Measurements from ENCODE around the gene POU2F2. TPM values are rescaled to one million over a fixed set of nuclear protein-coding genes. Genes with fewer than 3 reads are reported as not detected.

The POU2F2 gene
- total and polyA plus RNA-seq, 11 donors = 0.16 to 10.1 (median 0.61) TPM

DNA sequence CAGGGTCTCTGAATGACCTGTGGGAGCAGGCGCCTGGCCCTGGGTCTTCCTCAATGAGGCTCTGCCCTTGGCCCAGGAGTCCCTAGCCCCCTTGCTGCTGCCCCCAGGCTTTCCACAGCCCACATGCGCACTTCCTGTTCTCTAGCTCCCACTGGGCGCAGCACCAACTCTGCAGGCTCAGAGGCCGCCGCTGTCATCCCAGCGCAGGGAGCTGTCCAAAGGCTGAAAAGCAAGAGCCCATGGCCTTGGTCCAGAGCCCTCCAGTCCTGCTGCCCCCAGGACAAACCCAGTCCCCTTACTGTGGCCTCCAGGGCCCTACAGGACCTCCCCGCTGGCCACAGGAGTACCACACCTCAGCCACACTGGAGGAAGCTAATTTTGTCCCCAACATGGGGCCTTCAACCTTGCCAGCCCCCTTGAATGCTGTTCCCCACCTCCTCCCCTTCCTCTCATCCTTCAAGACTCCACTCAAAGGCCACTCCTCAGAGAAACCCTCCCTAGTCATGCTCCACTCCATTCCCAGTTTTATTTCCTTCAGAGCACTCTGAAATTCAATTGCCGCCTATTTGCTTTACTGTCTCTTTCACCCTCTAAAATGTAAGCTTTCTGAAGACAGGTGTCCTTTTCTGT, 8.0 kb upstream of the POU2F2 start:
- no peaks in the 10 kb centered on the region for H3K9me3 ChIP-seq
- intact Hi-C loops (cut with DNase I) = loop anchor here in 1 of 10 donors (2.0 kb wide), 1 partner anchor 45 kb away; no protein-coding TSS in a partner anchor
- H3K4me3 ChIP-seq = no peak overlapping the region
- peaks cover 0 to 24% (median 0%) of the 10 kb centered on the region in 9 donors for H3K27me3 ChIP-seq
- DNase-seq = peak; percentile 56 to 79 (median 69)
- H3K27ac ChIP-seq = no peak overlapping the region
- no peaks in the 10 kb centered on the region for H3K4me1 ChIP-seq
- H3K36me3 ChIP-seq = no peaks in the 10 kb centered on the region
- WGBS, 4 donors = 10 to 20% (median 11%) methylated on average over 5 to 8 of the region's 8 CpGs
- peak; percentile 72 to 91 (median 86) for ATAC-seq
- TF ChIP-seq POLR2A (IDR thresholded peaks at IDR 0.05) = no peak
- TF ChIP-seq, protein P1, sequence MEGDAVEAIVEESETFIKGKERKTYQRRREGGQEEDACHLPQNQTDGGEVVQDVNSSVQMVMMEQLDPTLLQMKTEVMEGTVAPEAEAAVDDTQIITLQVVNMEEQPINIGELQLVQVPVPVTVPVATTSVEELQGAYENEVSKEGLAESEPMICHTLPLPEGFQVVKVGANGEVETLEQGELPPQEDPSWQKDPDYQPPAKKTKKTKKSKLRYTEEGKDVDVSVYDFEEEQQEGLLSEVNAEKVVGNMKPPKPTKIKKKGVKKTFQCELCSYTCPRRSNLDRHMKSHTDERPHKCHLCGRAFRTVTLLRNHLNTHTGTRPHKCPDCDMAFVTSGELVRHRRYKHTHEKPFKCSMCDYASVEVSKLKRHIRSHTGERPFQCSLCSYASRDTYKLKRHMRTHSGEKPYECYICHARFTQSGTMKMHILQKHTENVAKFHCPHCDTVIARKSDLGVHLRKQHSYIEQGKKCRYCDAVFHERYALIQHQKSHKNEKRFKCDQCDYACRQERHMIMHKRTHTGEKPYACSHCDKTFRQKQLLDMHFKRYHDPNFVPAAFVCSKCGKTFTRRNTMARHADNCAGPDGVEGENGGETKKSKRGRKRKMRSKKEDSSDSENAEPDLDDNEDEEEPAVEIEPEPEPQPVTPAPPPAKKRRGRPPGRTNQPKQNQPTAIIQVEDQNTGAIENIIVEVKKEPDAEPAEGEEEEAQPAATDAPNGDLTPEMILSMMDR (IDR thresholded peaks at IDR 0.05) = no peak

DNA sequence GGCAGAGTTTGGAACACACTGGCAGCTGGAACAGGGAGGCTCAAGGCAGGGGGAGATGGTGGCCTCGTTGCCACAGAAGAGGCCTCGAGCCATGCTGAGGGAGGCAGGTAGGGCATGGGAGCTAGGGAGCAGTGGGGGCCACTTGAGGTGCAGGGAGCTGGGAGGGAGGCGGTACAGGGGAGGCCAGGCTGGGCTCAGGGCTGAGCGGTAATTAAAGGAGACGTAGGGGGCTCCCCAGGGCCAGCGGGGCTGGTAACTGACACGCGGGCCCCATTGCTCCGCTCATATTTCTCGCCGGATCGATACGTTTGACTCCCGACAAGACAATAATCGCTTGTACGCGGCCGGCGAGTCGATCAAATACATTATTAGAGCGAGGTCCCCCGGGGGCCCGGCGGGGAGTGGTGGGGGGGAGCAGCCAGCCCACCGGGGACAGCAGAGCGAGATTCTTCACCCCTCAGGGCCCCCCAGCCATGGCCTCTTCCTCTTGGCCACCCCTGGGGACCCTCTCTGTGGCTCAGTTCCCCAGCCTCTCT, 2.4 kb upstream of the POU2F2 start:
- Histone ChIP-seq H3K9me3 (no peaks in the 10 kb centered on the region), H3K4me3 (no peak overlapping the region), H3K36me3 (no peaks in the 10 kb centered on the region), H3K4me1 (peaks cover 2 to 38% (median 10%) of the 10 kb centered on the region in 12 donors), H3K27me3 (peaks cover 6 to 54% (median 21%) of the 10 kb centered on the region in 9 donors), H3K27ac (no peak overlapping the region)
- DNase-seq (no peak), ATAC-seq (no peak)
- no peak for TF ChIP-seq POLR2A (IDR thresholded peaks at IDR 0.05)
- TF ChIP-seq, protein P1 (IDR thresholded peaks at IDR 0.05) = no peak
- WGBS, 4 donors = 76 to 78% (median 78%) methylated on average over 26 of the region's 26 CpGs
- intact Hi-C loops (cut with DNase I) = loop anchor here in 8 of 10 donors (5.0 to 10.0 kb wide), 9 partner anchors 48 to 310 kb away; partner anchors contain the start of genes MEGF8 (in 4 of the 8), CXCL17 (in 2 of the 8) and TMEM145 (in 2 of the 8)

DNA sequence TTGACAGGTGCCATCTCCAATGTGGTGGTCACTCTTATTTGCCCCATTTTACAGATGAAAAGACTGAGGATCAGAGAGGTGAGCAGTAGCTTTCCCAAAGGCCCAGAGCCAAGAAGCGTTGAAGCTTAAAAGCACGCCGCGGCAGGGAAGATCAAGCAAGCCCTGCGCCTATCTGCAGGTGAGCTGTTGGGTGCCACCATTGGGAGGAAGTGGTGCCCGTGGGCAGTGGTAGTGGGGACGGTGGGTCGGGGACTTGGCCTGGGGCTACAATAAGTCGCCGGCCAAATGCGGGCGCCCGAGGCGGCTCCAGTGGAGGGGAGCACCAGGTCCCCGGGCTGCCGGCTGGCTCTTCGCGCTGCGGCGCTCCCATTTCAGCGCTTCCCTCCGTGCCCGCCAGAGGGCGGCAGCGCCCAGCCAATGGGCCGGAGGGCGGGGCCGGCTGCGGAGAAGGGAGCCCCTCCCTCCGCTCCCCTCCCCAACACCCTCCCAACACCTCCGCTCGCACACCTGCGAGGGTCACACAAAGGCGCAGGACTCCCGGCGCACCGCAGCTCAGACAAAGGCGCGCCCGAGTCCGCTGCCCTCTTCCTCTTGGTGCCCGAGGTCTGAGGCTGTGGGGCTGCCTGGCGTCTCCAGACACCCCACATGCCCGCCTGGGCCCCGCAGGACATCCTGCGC, 744 bp upstream of the POU2F2 start:
- Histone ChIP-seq H3K4me1 (peaks cover 2 to 54% (median 10%) of the 10 kb centered on the region in 12 donors), H3K4me3 (peak overlapping the region in 10 of 12 donors; percentile 12 to 65 (median 32)), H3K27ac (peak overlapping the region in 1 of 12 donors; percentile 64), H3K27me3 (peaks cover 6 to 53% (median 21%) of the 10 kb centered on the region in 9 donors), H3K9me3 (no peaks in the 10 kb centered on the region), H3K36me3 (no peaks in the 10 kb centered on the region)
- ATAC-seq (peak in 3 of 4 donors; percentile 71 to 87 (median 74)), DNase-seq (peak; percentile 54 to 89 (median 68))
- intact Hi-C loops (cut with DNase I) = loop anchor here (1.0 to 10.0 kb wide), 14 partner anchors 44 to 312 kb away; partner anchors contain the start of genes MEGF8 (in 5 of the 10), CXCL17 (in 2 of the 10) and TMEM145 (in 2 of the 10)
- TF ChIP-seq, protein P1 (IDR thresholded peaks at IDR 0.05) = peak; percentile 90 to 99 (median 96)
- no peak for TF ChIP-seq POLR2A (IDR thresholded peaks at IDR 0.05)
- WGBS, 4 donors = 3 to 28% (median 6%) methylated on average over 9 to 46 of the region's 46 CpGs
